Stimulated activated CD4-positive, alpha-beta T cell treated with anti-CD3 and anti-CD28 coated beads, Interleukin-2, amount 100 ng/mL, for 4 hours (primary cell): ENCODE measurements around the gene LIF.

Source experiments
- DNase-seq: peaks from one replicate; pipeline ENCODE4 v3.0.0-alpha.2; 2020; ENCODE audit warnings: low read depth

The LIF gene

DNA sequence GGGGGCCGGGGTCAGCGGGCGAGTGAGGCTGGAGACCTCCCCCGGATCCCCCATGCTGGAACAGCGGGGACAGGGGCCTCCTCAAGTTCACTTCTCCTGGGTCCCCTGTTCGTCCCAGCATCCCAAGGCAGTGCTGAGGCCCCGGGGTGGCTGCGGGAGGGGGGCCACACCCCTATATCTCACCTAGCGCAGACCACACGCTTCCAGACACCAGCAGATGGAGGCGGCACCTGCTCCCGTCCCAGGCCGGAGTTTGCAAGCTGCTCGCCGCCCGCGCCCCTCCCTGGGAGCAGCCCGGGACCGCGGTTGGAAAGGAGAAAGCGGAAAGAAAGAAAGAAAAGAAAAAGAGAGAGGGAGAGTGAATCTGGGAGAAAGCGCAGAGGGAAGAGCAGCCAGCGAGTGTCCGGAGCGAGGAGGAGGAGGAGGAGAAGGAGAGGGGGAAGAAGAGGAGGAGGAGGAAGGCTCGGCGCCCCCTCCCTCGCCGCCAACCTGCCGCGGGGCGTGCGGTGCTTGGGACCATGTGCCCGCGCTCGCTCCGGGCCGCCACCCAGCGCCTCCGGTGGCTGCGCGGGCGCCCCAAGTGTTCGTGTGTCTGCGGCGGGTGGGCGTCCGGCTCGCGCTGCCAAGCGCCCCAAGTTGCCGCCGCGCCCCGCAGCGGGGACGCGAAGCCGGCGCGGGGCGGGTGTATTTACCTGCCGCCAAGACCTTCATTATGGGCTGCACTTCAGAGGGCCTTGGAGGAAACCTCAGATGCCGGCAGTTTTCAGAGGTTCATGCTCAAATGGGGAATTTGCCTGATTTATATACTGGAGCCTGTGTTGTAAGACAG, at the start of gene LIF:
LIF (minus strand) TSS at position 775 of the 829 bp plus-strand sequence; CDS start at position 711, 64 bp downstream.
- DNase-seq: peak; percentile 57

- DNase-seq: no peak
Observed at GRCh38 chr22:30296324-30296723, 49.8 kb upstream of the LIF start.

DNA sequence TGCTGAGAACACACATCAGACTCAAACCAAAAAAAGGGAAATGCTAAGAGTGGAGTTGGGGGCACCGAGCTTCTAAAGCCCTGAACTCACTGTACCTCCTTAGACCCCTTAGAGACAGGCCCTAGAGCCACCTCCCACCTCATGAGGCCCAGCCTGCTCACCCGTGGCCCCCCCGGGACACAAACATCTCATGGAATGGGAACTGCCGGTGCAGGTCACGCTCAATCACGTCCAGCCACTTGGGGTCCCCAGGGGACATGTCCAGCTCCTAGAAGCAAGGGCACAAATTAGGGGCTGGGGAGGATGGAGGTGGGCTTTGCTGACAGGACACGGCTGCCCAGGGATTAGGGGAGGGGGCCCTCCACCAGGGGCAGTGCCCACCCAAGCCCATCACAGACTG, 49.0 kb upstream of the LIF start:
- DNase-seq: no peak

GRCh38 chr22:30294830-30295229, 48.3 kb upstream of the LIF start:
- no peak for DNase-seq

DNA sequence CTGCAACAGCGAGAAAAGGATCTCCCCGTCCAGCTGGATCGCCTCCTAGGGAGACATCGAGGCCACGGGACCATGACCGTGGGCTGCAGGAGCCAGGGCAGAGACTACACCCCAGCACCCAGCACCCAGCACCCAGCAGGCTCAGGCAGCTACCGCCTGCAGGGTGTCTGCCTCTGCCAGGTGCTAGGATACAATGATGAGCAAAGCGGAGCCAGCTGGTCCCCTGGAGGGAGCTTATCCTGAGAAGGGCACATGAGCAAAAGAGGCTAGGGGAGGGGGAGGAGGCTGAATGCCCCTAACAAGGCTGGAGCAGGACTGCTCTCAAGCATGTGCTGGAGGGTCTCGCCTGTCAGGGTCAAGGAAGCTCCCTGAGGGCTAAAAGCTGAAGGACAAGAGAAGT, 47.5 kb upstream of the LIF start:
- no peak for DNase-seq

GRCh38 chr22:30293026-30293425, 46.5 kb upstream of the LIF start:
- DNase-seq: no peak

GRCh38 chr22:30292069-30292970, 45.8 kb upstream of the LIF start:
- DNase-seq: no peak

GRCh38 chr22:30291058-30291892, 44.7 kb upstream of the LIF start:
- DNase-seq: no peak

DNA sequence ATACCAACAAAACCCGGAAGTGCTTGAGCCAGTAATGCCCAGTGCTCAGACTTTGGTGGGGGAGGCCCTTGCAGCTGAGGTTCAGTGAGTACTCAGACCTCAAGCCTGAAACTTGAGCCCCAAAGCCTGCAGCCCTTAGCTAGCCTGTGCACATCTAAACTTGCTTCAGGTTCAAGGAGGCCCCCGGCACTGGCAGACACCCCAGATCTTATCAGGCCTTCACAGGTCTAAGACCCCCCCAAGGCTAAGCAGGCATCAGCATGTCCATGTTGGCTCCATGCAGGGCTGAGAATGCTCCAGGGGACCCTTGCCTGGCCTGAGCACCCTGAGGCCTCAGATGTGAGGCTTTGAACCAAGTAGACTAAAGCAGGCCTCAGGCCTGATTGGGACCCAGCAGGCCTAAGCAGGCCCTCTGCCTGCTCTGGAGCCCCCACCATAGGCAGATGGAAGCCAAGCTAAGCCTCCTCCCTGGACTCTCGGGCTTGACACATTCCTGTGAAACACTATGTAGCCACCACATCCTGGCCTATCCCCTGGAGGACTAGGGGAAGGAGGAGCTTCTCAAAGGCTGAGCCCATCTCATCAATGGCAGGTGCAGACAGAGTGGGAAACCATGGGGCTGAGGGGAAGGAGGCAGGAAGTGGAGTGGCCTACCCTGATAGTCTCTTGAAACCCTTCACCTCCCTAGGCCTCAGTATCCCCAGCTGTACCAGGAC, 43.9 kb upstream of the LIF start:
- no peak for DNase-seq

DNA sequence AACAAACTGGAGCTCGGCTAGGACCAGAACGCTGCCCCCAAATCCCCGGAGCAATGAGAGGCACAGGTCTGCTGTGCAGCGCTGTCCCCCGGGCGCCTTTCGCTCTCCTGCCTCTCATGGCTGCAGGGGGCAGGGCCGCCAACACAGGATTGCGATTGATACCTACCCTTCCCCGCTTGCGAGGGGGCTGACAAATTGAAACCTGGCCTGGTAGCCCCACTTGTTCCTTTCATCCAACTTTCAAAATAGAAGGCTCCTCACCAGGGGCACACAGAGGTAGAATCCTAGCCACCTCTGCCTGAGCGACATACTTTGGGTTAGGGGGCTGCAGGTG, 43.4 kb upstream of the LIF start:
- no peak for DNase-seq

GRCh38 chr22:30289141-30289979, 42.8 kb upstream of the LIF start, which contains the start of gene CASTOR1:
TSS of gene CASTOR1 (minus strand) at chr22:30289505. CDS start at chr22:30289497, 8 bp downstream.
- peak; percentile 78 for DNase-seq

DNA sequence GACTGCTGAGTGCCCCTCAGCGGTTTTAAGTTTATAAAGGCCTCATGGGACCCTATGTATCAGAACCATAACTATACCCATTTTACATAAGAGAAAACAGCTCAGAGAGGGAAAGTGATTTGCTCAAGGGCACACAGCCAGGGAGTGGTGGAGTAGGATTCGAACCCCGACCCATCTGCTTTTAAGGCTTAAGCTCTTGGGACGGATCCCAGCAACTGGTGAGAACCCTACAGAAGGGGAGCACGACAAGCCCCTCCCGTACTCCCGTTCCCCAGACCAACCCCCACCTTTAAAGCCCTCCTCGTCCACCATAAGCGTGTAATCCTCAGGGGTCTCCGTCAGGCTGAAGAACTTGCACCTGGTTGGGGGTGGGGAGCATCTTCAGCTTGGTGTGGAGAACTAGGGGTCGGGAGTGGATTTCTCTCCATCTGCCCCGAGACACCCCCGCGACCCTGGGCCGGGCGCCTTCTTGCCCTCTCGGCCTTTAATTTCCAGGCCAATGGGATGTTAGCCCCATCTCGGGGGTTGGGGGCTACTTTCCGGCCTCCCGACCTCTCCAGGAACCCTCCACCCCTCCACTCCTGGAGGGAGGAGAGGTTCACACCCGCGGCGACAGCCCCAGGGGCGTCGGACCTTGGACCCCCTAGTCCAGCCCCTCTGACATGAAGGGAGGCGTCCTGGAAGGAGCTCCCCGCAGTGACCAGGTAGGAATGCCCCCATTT, 42.0 kb upstream of the LIF start:
- DNase-seq: no peak

- DNase-seq: peak; percentile 82
Observed at GRCh38 chr22:30287648-30288418, 41.3 kb upstream of the LIF start.

DNA sequence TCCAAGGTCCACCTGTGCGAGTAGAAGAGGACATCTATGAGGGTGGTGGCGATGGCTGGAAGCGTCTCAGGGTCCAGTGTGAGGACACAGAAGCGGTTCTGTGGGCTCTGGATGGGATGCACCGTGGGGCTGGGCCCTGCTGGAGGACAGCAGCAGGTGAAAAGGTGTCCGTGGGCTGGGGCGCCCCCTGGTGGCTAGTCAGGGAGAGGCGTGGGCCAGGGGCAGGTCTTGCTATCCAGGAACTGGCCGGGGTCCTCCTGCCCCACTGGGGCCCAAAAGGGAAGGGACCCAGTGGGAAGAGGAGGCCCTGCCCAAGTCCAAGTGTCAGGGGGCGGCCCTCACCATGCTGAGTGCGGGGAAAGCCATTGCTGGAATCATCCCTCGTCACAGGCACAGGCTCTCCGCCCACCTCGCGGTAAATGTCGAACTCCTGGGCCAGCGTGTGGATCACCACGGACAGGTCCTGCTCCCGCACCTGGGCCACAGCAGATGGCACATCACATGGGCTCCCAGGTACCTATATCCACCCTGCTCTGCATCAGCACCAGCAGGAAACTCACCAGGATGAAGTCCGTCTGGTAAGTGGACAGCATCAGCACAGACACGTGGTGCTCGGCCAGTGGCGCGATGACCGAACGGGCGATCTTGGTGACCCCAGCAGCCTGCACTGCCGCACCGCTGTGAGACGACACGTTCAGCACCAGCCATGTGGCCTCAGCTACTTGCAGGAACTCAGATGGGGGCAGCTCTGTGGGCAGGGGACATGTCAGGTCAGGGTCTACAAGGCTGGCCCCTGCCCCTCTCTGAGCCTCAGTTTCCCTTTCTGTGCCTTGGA, 40.5 kb upstream of the LIF start:
- DNase-seq: peak; percentile 78

DNA sequence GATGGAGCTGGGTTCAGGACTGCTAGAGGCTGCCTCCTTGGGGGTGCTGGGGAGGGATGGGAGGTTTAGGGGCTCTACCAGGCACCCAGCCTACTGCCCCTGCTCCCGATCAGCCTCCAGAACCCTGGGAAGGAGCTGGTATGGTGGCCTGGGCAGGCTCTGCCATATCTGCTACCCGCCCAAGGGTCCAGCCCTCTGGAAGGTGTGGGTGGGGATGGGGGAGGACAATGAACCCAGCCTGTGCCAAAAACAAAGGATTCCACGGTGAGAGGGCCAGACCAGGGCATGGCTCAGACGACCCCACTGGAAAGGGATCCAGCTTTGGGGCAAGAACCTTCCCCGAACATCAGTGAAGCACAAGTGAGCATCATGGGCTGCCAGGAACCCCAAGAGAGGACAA, 39.8 kb upstream of the LIF start:
- no peak for DNase-seq

DNA sequence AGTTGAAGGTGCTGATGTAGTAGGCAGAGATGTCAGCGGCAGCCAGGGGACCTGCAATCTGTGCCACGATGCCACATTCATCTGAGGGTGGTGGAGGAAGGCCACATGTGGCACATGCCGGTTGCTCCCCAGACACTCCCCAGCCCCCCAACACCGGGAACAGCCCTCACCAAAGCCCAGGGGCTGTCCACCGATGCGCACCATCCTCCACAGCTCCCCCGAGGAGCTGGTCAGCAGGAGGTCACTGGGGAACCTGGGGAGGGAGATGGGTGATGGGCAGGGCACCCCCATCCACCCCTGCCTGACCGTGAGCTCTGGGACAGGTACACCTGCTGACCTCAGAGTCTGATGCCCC, 39.3 kb upstream of the LIF start:
- DNase-seq: no peak

DNA sequence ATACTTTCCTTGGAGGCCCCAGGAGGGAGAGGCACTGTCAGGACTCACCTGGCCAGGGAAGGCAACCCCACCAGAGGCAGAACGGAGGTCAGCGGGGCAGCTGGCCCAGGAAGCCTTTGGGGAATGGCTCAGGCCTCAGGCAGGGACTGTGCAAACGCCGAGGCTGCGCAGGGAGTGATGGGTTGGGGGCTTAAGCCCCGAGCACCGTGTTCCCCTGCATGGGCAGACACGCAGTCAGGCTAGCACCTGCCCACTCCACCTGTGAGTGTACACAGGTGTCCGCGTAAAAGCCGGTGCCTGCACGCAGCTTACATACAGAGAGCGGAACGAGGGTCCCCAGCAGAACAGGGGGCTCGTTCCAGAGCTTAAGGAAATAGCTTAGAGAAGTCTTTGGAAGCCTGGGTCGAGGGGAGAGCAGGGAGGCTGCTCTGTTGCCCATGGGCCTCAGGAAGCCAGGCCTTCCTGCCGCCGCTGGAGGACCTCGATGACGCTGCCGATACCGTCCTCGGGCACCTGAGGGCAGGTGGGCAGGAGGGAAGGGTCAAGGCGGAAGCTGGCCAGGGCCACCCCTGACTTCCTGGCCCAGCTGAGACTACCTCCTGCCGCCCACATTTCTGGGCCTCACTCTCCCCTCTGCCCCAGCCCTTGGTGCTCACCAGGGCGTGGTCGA, 38.8 kb upstream of the LIF start:
- DNase-seq: no peak

DNA sequence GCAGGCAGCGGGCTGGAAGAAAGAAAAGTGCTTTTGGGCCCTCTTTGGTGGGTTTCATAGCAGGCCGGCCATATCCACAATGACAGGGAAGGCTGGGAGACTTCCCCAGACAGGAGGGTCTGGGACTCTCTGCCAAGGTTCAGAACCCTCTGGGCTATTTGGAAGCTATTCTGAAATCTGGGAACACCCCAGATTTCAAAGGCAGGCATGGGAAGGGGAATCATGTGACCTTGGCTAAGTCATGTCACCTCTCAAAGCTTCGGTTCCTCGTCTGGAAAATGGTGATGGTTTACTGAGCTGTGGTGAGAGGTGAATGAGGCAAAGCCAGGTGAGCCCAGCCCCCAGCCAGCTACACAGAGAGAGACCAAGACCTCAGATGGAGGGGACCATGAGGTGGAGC, 38.1 kb upstream of the LIF start:
- no peak for DNase-seq
